Heart left ventricle (tissue), 13 donors: ENCODE data around the gene SLC38A11.

Experiments
- CTCF ChIP-seq, 12 donors: fragments of 200-600 bp; sonication (generic) in 4 of 12; IDR thresholded peaks; one replicate each; pipeline versions ENCODE4 v1.5.0 to v1.8.0; 2018 to 2022; ENCODE audit warnings: antibody characterized with exemption in 12 of 12, mild to moderate bottlenecking in 5 of 12
- POLR2A ChIP-seq, 2 donors: fragments of 450-650 bp; IDR thresholded peaks; one replicate each; pipeline ENCODE4 v1.6.1; 2017; ENCODE audit warnings: antibody characterized with exemption in 2 of 2, mild to moderate bottlenecking in 2 of 2, moderate library complexity in 2 of 2
- donor health status: ischemic (EF 13 %, LVEDD 7.1; RV severe dilation, severe dysfunction).
- donor health status: DM: no; HTN: yes; CAD: no.
- donor health status: DM: no; HTN: no; CAD: no.
- donor health status: ischemic (EF 25% LVEDD 6.9; RV normal size, moderate dysfunction).
- donor health status: ischemic (EF 25% LVEDD 5.7; RV mildly dilated, moderate dysfunction).
- donor health status: ischemic (EF 35%, LVEDD 5.7; RV mildly dilated, moderate dysfunction).
- donor health status: nonischemic (EF 11% LVEDD 7.7; RV severe dilation, severe dysfunction).
- donor health status: DM: yes; HTN: yes; CAD: no.
- donor health status: PGD.
- donor health status: ischemic (EF 29% LVEDD 5.4; RV normal size, mild dysfunction).
- donor health status: nonischemic (EF 23%, LVEDD 6.1; RV moderate dilation, normal function).

- no peak for TF ChIP-seq CTCF (IDR thresholded peaks at IDR 0.05)
- TF ChIP-seq POLR2A (IDR thresholded peaks at IDR 0.05): no peak
These were observed 85.9 kb downstream of the SLC38A11 start for GRCh38 chr2:164869420-164869772.
